SK-N-DZ (cell line): ENCODE data around the gene ZPBP2.

Source experiments
- DNase-seq: peaks from one replicate; pipeline ENCODE4 v3.0.0-alpha.2; 2015; ENCODE audit warnings: low spot score
- small RNA-seq, 2 experiments: library from RNA; depleted of rRNA; stranded (forward); fragments of <200 nt; gene quantifications; one replicate each; pipeline ENCODE3, GENCODE V24; 2014

Gene ZPBP2

GRCh38 chr17:39908789-39909352 is 40.9 kb downstream of the ZPBP2 start:
- DNase-seq: no peak

GRCh38 chr17:39913989-39914388 is 46.0 kb downstream of the ZPBP2 start:
- no peak for DNase-seq

GRCh38 chr17:39915559-39915958 is 47.6 kb downstream of the ZPBP2 start:
- no peak for DNase-seq

GRCh38 chr17:39916918-39917317 is 48.9 kb downstream of the ZPBP2 start:
- DNase-seq: no peak

- DNase-seq: no peak
Measured at GRCh38 chr17:39919087-39919683, 51.2 kb downstream of the ZPBP2 start.

- no peak for DNase-seq
Measured at GRCh38 chr17:39920218-39921210, 52.5 kb downstream of the ZPBP2 start.

GRCh38 chr17:39921323-39921722 is 53.3 kb downstream of the ZPBP2 start:
- DNase-seq: no peak

GRCh38 chr17:39922006-39922405 is 54.0 kb downstream of the ZPBP2 start:
- DNase-seq: no peak

GRCh38 chr17:39923230-39923629 is 55.2 kb downstream of the ZPBP2 start:
- DNase-seq: no peak

- no peak for DNase-seq
Measured at GRCh38 chr17:39923836-39924690, 56.1 kb downstream of the ZPBP2 start.

- DNase-seq: no peak
Measured at GRCh38 chr17:39924691-39925055, 56.7 kb downstream of the ZPBP2 start.

GRCh38 chr17:39925282-39926134 is 57.5 kb downstream of the ZPBP2 start:
- no peak for DNase-seq

GRCh38 chr17:39926135-39926587 is 58.2 kb downstream of the ZPBP2 start:
- DNase-seq: no peak

- no peak for DNase-seq
Measured at GRCh38 chr17:39926588-39927100, 58.6 kb downstream of the ZPBP2 start.

Small RNA genes lying within 50 kb of the gene (small RNA-seq; reads per million reads assigned to genes)
- 0 reads per million in 2 experiments for gene AC090844.1
